Stomach (tissue), 9 donors: ENCODE measurements around the gene NR2E3. TPM values are rescaled to one million over a fixed set of nuclear protein-coding genes. Genes with fewer than 3 reads are reported as not detected.

Experiments
- DNase-seq, 2 donors: peaks; one replicate each; pipeline versions ENCODE4 v3.0.0 to v3.0.0-alpha.2; 2013 to 2019
- H3K27ac ChIP-seq, 5 donors: fragments of 200-600 bp in 4 of 5; sonication (generic) in 4 of 5; one replicate each; pipeline ENCODE4 v1.5.1; 2013 to 2019; ENCODE audit warnings: mild to moderate bottlenecking in 1 of 5, moderate library complexity in 1 of 5
- H3K27me3 ChIP-seq, 3 donors: fragments of 200-600 bp; sonication (generic); one replicate each; pipeline ENCODE4 v1.5.1; 2017 to 2019; ENCODE audit warnings: mixed run types in 1 of 3
- H3K36me3 ChIP-seq, 4 donors: fragments of 200-600 bp; sonication (generic); 1 replicate in 3 of 4; 2 replicates in 1 of 4; pipeline ENCODE4 v1.5.1; 2016 to 2019
- H3K4me1 ChIP-seq, 4 donors: fragments of 200-600 bp; sonication (generic); one replicate each; pipeline ENCODE4 v1.5.1; 2016 to 2019
- H3K4me3 ChIP-seq, 4 donors: fragments of 200-600 bp; sonication (generic) in 3 of 4; one replicate each; pipeline ENCODE4 v1.5.1; 2016 to 2019; ENCODE audit warnings: mild to moderate bottlenecking in 1 of 4
- H3K9me3 ChIP-seq, 4 donors: fragments of 200-600 bp; sonication (generic); one replicate each; pipeline ENCODE4 v1.5.1; 2016 to 2019
- EP300 ChIP-seq: sonication (generic); formaldehyde crosslinking; IDR thresholded peaks from one replicate; pipeline ENCODE4 v1.6.1; 2017; ENCODE audit warnings: antibody characterized with exemption
- POLR2A ChIP-seq, 4 donors: fragments of 450-650 bp; IDR thresholded peaks; one replicate each; pipeline ENCODE4 v1.6.1; 2016; ENCODE audit warnings: antibody characterized with exemption in 4 of 4, control low read depth in 2 of 4, mild to moderate bottlenecking in 1 of 4, moderate library complexity in 1 of 4
- POLR2AphosphoS5 ChIP-seq, 3 donors: sonication (generic); formaldehyde crosslinking; IDR thresholded peaks; one replicate each; pipeline ENCODE4 v1.6.1; 2016; ENCODE audit warnings: antibody characterized with exemption in 3 of 3
- WGBS, 5 donors: extraction: QIAGEN DNeasy Blood & Tissue Kit in 3 of 5; methylation state at CpG; one replicate each; pipeline versions ENCODE4 v1.1.5 to v1.1.7; 2013 to 2018; 5-methylcytosine and 5-hydroxymethylcytosine counted together
- intact Hi-C: fragments of 100-400 bp; cut with DNase I; formaldehyde crosslinking; loops from one replicate; pipeline ENCODE4 v1.15.1; 2023; ENCODE audit warnings: low total_unique reads
- polyA plus RNA-seq, 3 donors: library from polyadenylated mRNA; stranded (reverse); fragments of 200-250 nt; gene quantifications; one replicate each; pipeline ENCODE4 v1.2.3, GENCODE V29; 2013
- total RNA-seq, 5 donors: library from RNA; depleted of rRNA; stranded (reverse); fragments of >200 nt; gene quantifications; one replicate each; pipeline versions ENCODE4 v1.1.0 to v1.2.3, GENCODE V29; 2014 to 2016
- TF ChIP-seq, protein P1 (sequence below), 7 experiments: fragments of 450-650 bp in 4 of 7; fragments of 200-600 bp in 3 of 7; sonication (generic) in 3 of 7; IDR thresholded peaks; one replicate each; pipeline ENCODE4 v1.5.1; 2016 to 2019; ENCODE audit warnings: antibody characterized with exemption in 7 of 7, control low read depth in 2 of 7, mild to moderate bottlenecking in 1 of 7
- donor health status: healthy with polysubstance abuse.
- donor health status: Bipolar disorder and iron deficiency.
- donor health status: healthy.

The NR2E3 gene
- total and polyA plus RNA-seq, 8 donors = 0.25 to 1.3 (median 0.53) TPM; not detected in 4

DNA sequence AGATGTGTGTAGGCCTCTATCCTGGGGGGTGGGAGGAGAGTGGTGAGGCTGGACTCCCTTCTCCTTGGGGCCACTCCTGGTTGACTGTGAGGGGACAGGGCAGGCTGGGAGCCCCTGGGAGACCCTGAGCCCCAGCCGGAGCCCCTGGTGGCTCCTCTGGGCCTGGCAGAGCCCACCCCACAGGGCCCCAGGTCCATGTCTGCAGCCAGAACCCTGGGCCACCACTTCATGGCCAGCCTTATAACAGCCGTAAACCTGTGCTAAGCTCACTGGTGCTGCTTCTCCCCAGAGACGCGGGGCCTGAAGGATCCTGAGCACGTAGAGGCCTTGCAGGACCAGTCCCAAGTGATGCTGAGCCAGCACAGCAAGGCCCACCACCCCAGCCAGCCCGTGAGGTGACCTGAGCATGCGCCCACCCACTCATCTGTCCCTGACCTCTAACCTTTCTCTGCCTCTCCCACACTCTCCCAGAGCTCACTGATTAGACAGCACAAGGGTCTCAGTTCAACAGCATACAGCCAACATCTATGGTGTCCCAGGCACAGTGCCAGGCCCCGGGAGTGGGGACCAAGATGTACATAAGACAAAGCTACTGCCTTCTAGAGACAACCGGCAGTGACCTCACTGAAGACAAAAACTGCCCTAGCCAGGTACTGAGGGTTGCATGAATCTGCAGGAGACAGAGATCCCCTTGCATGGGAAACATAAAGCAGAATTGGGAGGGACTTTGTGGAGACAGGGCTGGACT, 3.5 kb downstream of the NR2E3 start:
- Histone ChIP-seq H3K27ac (no peak overlapping the region), H3K4me3 (no peak overlapping the region), H3K27me3 (no peaks in the 10 kb centered on the region), H3K36me3 (no peaks in the 10 kb centered on the region), H3K9me3 (no peaks in the 10 kb centered on the region), H3K4me1 (no peaks in the 10 kb centered on the region)
- WGBS, 5 donors = 82 to 91% (median 87%) methylated on average over 6 to 9 of the region's 9 CpGs
- DNase-seq = no peak
- TF ChIP-seq, protein P1, sequence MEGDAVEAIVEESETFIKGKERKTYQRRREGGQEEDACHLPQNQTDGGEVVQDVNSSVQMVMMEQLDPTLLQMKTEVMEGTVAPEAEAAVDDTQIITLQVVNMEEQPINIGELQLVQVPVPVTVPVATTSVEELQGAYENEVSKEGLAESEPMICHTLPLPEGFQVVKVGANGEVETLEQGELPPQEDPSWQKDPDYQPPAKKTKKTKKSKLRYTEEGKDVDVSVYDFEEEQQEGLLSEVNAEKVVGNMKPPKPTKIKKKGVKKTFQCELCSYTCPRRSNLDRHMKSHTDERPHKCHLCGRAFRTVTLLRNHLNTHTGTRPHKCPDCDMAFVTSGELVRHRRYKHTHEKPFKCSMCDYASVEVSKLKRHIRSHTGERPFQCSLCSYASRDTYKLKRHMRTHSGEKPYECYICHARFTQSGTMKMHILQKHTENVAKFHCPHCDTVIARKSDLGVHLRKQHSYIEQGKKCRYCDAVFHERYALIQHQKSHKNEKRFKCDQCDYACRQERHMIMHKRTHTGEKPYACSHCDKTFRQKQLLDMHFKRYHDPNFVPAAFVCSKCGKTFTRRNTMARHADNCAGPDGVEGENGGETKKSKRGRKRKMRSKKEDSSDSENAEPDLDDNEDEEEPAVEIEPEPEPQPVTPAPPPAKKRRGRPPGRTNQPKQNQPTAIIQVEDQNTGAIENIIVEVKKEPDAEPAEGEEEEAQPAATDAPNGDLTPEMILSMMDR (IDR thresholded peaks at IDR 0.05) = no peak
- TF ChIP-seq POLR2A (IDR thresholded peaks at IDR 0.05) = no peak
- TF ChIP-seq POLR2AphosphoS5 (IDR thresholded peaks at IDR 0.05) = no peak
- no peak for TF ChIP-seq EP300
- intact Hi-C loops = no loop called here

DNA sequence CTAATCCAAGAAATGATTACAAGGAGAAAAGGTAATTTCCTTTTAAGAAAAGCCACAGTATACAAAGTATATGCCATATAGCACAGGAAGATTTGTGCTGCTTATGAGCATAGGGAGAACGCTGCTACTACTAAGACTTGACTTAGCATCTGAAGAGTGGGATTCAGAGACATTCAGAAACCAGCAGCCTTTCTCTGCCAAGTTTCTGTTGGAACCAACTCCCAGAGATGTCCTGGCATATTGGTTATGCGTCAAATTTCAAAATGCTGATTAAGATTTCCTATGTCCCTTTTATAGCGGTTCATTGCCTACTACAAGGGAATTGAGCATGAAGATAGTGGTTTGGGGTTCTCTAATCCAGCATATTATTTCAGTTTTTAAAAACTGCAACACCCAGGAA, 4.9 kb downstream of the NR2E3 start:
- TF ChIP-seq POLR2AphosphoS5 (IDR thresholded peaks at IDR 0.05) = no peak
- TF ChIP-seq, protein P1 (IDR thresholded peaks at IDR 0.05) = no peak
- no peak for TF ChIP-seq EP300
- no peak for TF ChIP-seq POLR2A (IDR thresholded peaks at IDR 0.05)
- no peaks in the 10 kb centered on the region for H3K27me3 ChIP-seq
- H3K4me1 ChIP-seq = no peaks in the 10 kb centered on the region
- intact Hi-C loops = no loop called here
- peaks cover 0 to 8% (median 4%) of the 10 kb centered on the region in 4 donors for H3K9me3 ChIP-seq
- WGBS, 5 donors = 90 to 94% (median 93%) methylated on average over 3 of the region's 3 CpGs
- H3K36me3 ChIP-seq = no peaks in the 10 kb centered on the region
- no peak for DNase-seq
- no peak overlapping the region for H3K27ac ChIP-seq
- no peak overlapping the region for H3K4me3 ChIP-seq

DNA sequence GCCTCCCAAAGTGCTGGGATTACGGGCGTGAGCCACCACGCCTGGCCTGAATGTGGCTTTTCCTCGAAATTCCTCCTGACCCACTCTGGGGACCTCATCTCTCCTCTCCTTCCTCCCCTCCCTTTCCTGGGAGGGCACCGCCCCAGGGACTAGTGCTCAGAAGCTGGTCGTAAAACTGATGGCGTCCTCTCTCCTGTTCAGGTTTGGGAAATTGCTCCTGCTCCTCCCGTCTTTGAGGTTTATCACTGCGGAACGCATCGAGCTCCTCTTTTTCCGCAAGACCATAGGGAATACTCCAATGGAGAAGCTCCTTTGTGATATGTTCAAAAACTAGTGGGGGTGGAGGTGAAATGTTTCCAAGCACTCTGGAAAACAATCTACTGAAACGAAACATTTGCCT, 7.0 kb downstream of the NR2E3 start:
- no peaks in the 10 kb centered on the region for H3K27me3 ChIP-seq
- intact Hi-C loops = no loop called here
- no peaks in the 10 kb centered on the region for H3K4me1 ChIP-seq
- H3K9me3 ChIP-seq = peaks cover 0 to 28% (median 19%) of the 10 kb centered on the region in 4 donors
- H3K4me3 ChIP-seq = no peak overlapping the region
- no peak for DNase-seq
- H3K27ac ChIP-seq = no peak overlapping the region
- peaks cover 0 to 17% (median 11%) of the 10 kb centered on the region in 4 donors for H3K36me3 ChIP-seq
- 94 to 97% (median 96%) methylated on average over 13 of the region's 13 CpGs for WGBS, 5 donors
- TF ChIP-seq, protein P1 (IDR thresholded peaks at IDR 0.05) = no peak
- TF ChIP-seq POLR2AphosphoS5 (IDR thresholded peaks at IDR 0.05) = no peak
- no peak for TF ChIP-seq POLR2A (IDR thresholded peaks at IDR 0.05)
- TF ChIP-seq EP300 = no peak

DNA sequence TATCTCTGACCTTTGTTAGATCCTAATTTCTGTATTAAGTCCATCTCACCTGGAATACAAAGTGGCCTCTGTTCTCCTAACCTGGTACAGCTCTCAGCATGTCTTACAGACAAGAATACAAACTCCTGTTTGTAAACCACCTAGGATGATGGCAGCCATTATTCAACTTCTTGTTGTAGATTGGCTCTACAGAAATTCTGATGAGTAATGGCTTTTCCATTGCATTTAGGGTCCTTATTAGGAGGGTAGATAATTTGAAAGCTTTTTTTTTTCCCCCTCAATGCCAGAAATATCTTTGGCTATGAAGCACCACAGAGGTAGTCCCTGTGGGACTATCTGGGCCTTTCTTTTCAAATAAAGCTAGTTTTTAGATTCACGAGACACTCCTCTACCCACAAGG, 9.8 kb downstream of the NR2E3 start:
- H3K9me3 ChIP-seq = peaks cover 0 to 44% (median 30%) of the 10 kb centered on the region in 4 donors
- no peaks in the 10 kb centered on the region for H3K4me1 ChIP-seq
- no peak overlapping the region for H3K27ac ChIP-seq
- intact Hi-C loops = no loop called here
- no peak overlapping the region for H3K4me3 ChIP-seq
- no peaks in the 10 kb centered on the region for H3K27me3 ChIP-seq
- WGBS, 5 donors = 89 to 97% (median 96%) methylated on average over 1 of the region's 1 CpG
- no peak for TF ChIP-seq EP300
- DNase-seq = no peak
- peaks cover 5 to 45% (median 37%) of the 10 kb centered on the region in 4 donors for H3K36me3 ChIP-seq

DNA sequence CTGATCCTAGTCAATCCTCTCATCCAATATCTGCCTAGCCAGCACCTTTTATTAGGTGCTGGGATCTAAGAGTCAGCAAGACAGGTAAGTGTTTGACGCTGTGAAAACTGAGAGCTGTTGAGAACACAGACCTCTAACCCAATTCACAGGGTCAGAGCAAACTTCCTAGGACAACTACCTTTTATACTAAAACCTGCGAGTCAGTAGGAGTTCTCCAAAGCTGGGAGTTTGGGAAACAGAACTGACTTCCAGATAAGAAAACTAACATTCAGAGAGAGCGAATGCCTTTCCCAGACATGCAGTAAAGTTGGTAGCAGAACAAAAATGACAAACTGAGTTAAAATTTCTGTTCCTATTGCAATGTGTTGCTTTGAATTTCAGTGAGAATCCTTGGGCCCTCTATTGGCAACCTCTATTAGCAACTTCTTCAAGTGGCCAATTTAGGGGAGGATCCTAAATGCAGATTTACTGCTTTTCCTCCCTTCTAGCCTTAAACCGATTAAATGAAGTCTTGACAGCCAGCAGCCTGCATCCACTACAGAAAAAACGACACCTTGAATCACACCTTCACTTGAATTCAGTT, 11.3 kb downstream of the NR2E3 start:
- TF ChIP-seq, protein P1 (IDR thresholded peaks at IDR 0.05) = no peak
- TF ChIP-seq POLR2A (IDR thresholded peaks at IDR 0.05) (no peak), POLR2AphosphoS5 (IDR thresholded peaks at IDR 0.05) (no peak), EP300 (no peak)
- H3K9me3 ChIP-seq = peaks cover 0 to 44% (median 30%) of the 10 kb centered on the region in 4 donors
- peaks cover 12 to 59% (median 52%) of the 10 kb centered on the region in 4 donors for H3K36me3 ChIP-seq
- 84 to 97% (median 92%) methylated on average over 5 of the region's 5 CpGs for WGBS, 5 donors
- DNase-seq = no peak
- intact Hi-C loops = no loop called here
- H3K4me1 ChIP-seq = no peaks in the 10 kb centered on the region
- no peaks in the 10 kb centered on the region for H3K27me3 ChIP-seq
- no peak overlapping the region for H3K4me3 ChIP-seq
- no peak overlapping the region for H3K27ac ChIP-seq
